Measurements from ENCODE around the gene ATP11A. TPM values are rescaled to one million over a fixed set of nuclear protein-coding genes. Genes with fewer than 3 reads are reported as not detected.

ATP11A gene
- total RNA-seq, 1 experiment from 2014 or later: 232 TPM

GRCh38 chr13:112807653-112808376, 118.0 kb downstream of the ATP11A start:
- H3K27me3 Mint-ChIP-seq (ENCODE audit: insufficient read depth, unreplicated experiment): no peaks in the 10 kb centered on the region
- POLR2A ChIA-PET: no interaction called here
- H3K36me3 ChIP-seq (ENCODE audit: control insufficient read depth, insufficient read depth, low read length): peaks cover 5% of the 10 kb centered on the region
- H3K4me3 ChIP-seq (ENCODE audit: low read depth, low read length): no peak overlapping the region
- no peak overlapping the region for H3K4me3 Mint-ChIP-seq (ENCODE audit: unreplicated experiment)
- no peaks in the 10 kb centered on the region for H3K9me3 Mint-ChIP-seq (ENCODE audit: unreplicated experiment)
- CTCF ChIA-PET: no interaction called here
- H3K9me3 ChIP-seq: no peaks in the 10 kb centered on the region
- intact Hi-C loops (cut with micrococcal nuclease; ENCODE audit: unreplicated experiment): no loop called here
- H3K27me3 ChIP-seq (replicated peaks; ENCODE audit: control insufficient read depth, insufficient read depth, low read length): no peaks in the 10 kb centered on the region
- DNase-seq: no peak
- H3K27ac Mint-ChIP-seq (ENCODE audit: unreplicated experiment): no peak overlapping the region
- BruUV-seq (replicated peaks): no TSS peak
- H3K36me3 Mint-ChIP-seq (ENCODE audit: insufficient read depth, unreplicated experiment): peaks cover 81% of the 10 kb centered on the region
- no peaks in the 10 kb centered on the region for H3K4me1 Mint-ChIP-seq (ENCODE audit: low read depth, unreplicated experiment)
- H3K4me1 ChIP-seq: no peaks in the 10 kb centered on the region
- TF ChIP-seq CTCF (IDR thresholded peaks at IDR 0.05; ENCODE audit: insufficient read depth in 1 of 2, low read depth in 1 of 2, low read length in 1 of 2, severe bottlenecking in 1 of 2, unreplicated experiment in 1 of 2): no peak

GRCh38 chr13:112808377-112809140, 118.7 kb downstream of the ATP11A start:
- TF ChIP-seq CTCF (IDR thresholded peaks at IDR 0.05; ENCODE audit: insufficient read depth in 1 of 2, low read depth in 1 of 2, low read length in 1 of 2, severe bottlenecking in 1 of 2, unreplicated experiment in 1 of 2): no peak
- no peak overlapping the region for H3K27ac Mint-ChIP-seq (ENCODE audit: unreplicated experiment)
- Histone ChIP-seq H3K9me3 (no peaks in the 10 kb centered on the region), H3K36me3 (ENCODE audit: control insufficient read depth, insufficient read depth, low read length) (peaks cover 5% of the 10 kb centered on the region), H3K4me1 (no peaks in the 10 kb centered on the region), H3K27me3 (replicated peaks; ENCODE audit: control insufficient read depth, insufficient read depth, low read length) (no peaks in the 10 kb centered on the region), H3K4me3 (ENCODE audit: low read depth, low read length) (no peak overlapping the region)
- no peaks in the 10 kb centered on the region for H3K9me3 Mint-ChIP-seq (ENCODE audit: unreplicated experiment)
- H3K4me3 Mint-ChIP-seq (ENCODE audit: unreplicated experiment): no peak overlapping the region
- intact Hi-C loops (cut with micrococcal nuclease; ENCODE audit: unreplicated experiment): no loop called here
- DNase-seq: no peak
- CTCF ChIA-PET: no interaction called here
- BruUV-seq (replicated peaks): no TSS peak
- H3K27me3 Mint-ChIP-seq (ENCODE audit: insufficient read depth, unreplicated experiment): no peaks in the 10 kb centered on the region
- H3K4me1 Mint-ChIP-seq (ENCODE audit: low read depth, unreplicated experiment): no peaks in the 10 kb centered on the region
- H3K36me3 Mint-ChIP-seq (ENCODE audit: insufficient read depth, unreplicated experiment): peaks cover 88% of the 10 kb centered on the region
- POLR2A ChIA-PET: no interaction called here

- H3K36me3 ChIP-seq (ENCODE audit: control insufficient read depth, insufficient read depth, low read length): peaks cover 5% of the 10 kb centered on the region
- peaks cover 94% of the 10 kb centered on the region for H3K36me3 Mint-ChIP-seq (ENCODE audit: insufficient read depth, unreplicated experiment)
- BruUV-seq (replicated peaks): no TSS peak
- H3K4me1 ChIP-seq: no peaks in the 10 kb centered on the region
- no peak overlapping the region for H3K4me3 ChIP-seq (ENCODE audit: low read depth, low read length)
- no peaks in the 10 kb centered on the region for H3K27me3 ChIP-seq (replicated peaks; ENCODE audit: control insufficient read depth, insufficient read depth, low read length)
- ChIA-PET CTCF (no interaction called here), POLR2A (no interaction called here)
- intact Hi-C loops (cut with micrococcal nuclease; ENCODE audit: unreplicated experiment): no loop called here
- no peak for DNase-seq
- H3K4me3 Mint-ChIP-seq (ENCODE audit: unreplicated experiment): no peak overlapping the region
- no peaks in the 10 kb centered on the region for H3K4me1 Mint-ChIP-seq (ENCODE audit: low read depth, unreplicated experiment)
- no peaks in the 10 kb centered on the region for H3K9me3 ChIP-seq
- H3K27ac Mint-ChIP-seq (ENCODE audit: unreplicated experiment): no peak overlapping the region
- H3K27me3 Mint-ChIP-seq (ENCODE audit: insufficient read depth, unreplicated experiment): no peaks in the 10 kb centered on the region
- no peaks in the 10 kb centered on the region for H3K9me3 Mint-ChIP-seq (ENCODE audit: unreplicated experiment)
- no peak for TF ChIP-seq CTCF (IDR thresholded peaks at IDR 0.05; ENCODE audit: insufficient read depth in 1 of 2, low read depth in 1 of 2, low read length in 1 of 2, severe bottlenecking in 1 of 2, unreplicated experiment in 1 of 2)
These were observed 119.8 kb downstream of the ATP11A start for GRCh38 chr13:112809332-112810315.

Measured in Caco-2 (cell line).